ENCODE results near the gene ACBD4.

The ACBD4 gene

DNA sequence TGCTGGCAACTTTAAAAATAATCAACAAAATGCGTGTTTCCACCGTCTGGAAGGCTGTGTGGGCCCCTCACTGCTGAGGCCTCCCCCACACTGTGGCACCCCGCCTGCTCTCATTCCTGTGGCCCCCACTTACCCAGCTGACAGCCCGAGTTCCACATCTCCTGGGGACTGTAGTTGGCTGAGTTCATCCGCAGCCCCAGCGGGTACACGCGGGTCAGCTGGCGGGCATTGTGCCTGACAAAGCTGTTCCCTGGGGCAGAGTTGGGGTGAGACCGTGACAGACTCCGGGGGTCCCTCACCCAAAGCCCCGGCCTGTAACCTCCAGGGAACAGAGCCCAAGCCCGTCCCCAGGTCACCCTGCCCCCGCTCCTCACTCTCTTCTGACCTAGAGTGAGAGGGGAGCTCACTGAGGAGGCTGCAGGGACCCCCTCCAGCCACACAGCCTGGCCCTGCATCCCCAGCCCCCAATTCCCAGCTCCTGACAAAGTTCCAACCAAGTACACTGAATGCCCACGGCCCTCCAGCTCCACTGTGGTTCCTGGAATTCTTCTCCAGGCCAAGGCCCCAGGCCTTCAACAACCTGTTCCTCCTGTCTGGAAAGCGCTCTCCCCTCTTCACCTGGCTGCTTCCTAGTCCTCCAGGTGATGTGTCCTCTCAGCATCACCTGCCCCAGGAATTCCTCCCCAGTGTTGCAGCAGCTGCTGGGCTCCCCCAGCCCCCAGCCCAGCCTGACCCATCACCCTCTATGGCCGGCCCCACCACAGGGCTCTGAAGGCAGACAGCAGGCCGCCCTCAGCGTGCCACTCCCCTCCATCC lies 21.2 kb upstream of the ACBD4 start:
- Histone ChIP-seq H3K36me3 (peaks cover 11% of the 10 kb centered on the region), H3K9me3 (ENCODE audit: severe bottlenecking) (no peaks in the 10 kb centered on the region), H3K27me3 (ENCODE audit: insufficient read depth, low read depth, severe bottlenecking) (no peaks in the 10 kb centered on the region), H3K27ac (no peak overlapping the region), H3K4me3 (ENCODE audit: low read depth, low read length) (no peak overlapping the region)
- TF ChIP-seq, protein P1, sequence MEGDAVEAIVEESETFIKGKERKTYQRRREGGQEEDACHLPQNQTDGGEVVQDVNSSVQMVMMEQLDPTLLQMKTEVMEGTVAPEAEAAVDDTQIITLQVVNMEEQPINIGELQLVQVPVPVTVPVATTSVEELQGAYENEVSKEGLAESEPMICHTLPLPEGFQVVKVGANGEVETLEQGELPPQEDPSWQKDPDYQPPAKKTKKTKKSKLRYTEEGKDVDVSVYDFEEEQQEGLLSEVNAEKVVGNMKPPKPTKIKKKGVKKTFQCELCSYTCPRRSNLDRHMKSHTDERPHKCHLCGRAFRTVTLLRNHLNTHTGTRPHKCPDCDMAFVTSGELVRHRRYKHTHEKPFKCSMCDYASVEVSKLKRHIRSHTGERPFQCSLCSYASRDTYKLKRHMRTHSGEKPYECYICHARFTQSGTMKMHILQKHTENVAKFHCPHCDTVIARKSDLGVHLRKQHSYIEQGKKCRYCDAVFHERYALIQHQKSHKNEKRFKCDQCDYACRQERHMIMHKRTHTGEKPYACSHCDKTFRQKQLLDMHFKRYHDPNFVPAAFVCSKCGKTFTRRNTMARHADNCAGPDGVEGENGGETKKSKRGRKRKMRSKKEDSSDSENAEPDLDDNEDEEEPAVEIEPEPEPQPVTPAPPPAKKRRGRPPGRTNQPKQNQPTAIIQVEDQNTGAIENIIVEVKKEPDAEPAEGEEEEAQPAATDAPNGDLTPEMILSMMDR (IDR thresholded peaks at IDR 0.05; ENCODE audit: low read depth, low read length): no peak
- no peak for DNase-seq

DNA sequence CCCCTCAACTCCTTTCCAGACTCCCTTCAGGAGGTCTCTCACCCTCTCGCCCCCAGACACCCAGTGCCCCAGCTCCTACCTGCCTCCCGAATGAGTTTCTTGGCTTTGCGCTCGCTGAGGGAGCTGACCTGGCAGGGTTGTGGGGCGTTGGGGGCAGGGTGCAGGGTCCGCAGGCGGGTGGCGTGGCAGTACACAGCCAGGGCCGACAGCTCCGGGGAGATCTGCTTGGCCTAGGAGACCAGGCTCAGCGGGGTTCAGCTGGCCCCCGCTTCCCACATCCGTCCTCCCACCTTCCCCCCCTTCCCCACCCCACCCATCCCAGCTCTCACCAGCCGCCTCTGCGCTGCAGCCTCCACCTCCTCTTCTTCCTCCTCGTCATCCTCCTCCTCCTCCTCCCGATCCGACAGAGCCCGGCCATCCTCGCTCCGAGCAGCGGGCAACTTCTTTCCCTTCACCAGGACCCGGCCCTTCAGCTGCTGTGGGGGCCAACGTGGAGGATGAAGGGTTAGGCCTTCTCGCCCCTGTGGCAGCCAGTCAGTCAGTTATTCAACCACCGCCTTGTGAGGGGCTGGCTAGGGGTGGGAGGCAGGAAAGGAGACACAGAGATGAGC lies 20.4 kb upstream of the ACBD4 start:
- no peak for DNase-seq
- no peaks in the 10 kb centered on the region for H3K9me3 ChIP-seq (ENCODE audit: severe bottlenecking)
- no peaks in the 10 kb centered on the region for H3K27me3 ChIP-seq (ENCODE audit: insufficient read depth, low read depth, severe bottlenecking)
- H3K36me3 ChIP-seq: peaks cover 9% of the 10 kb centered on the region
- TF ChIP-seq, protein P1 (IDR thresholded peaks at IDR 0.05; ENCODE audit: low read depth, low read length): no peak
- H3K4me3 ChIP-seq (ENCODE audit: low read depth, low read length): no peak overlapping the region
- no peak overlapping the region for H3K27ac ChIP-seq

DNA sequence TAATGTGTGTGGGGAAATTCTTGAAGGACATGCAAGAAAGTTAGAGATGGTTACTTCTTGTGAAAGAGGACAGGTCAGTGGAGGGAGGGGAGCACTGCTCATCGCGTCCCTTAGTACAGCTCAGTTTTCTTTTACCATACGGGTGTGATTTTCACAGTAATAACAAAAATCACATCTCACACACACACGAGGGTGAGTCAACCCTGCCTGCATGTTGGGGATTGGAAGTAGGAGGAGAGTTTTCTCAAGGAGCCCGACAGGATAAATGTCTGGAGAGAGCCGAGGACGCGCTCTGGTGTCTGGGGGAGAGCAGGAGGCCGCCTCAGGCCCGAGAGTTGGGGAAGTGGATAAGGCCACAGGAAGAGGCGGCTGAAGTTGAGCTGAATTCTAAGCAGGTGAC lies 19.6 kb upstream of the ACBD4 start:
- Histone ChIP-seq H3K9me3 (ENCODE audit: severe bottlenecking) (no peaks in the 10 kb centered on the region), H3K4me3 (ENCODE audit: low read depth, low read length) (no peak overlapping the region), H3K27me3 (ENCODE audit: insufficient read depth, low read depth, severe bottlenecking) (no peaks in the 10 kb centered on the region), H3K27ac (no peak overlapping the region), H3K36me3 (peaks cover 9% of the 10 kb centered on the region)
- DNase-seq: no peak
- TF ChIP-seq, protein P1 (IDR thresholded peaks at IDR 0.05; ENCODE audit: low read depth, low read length): no peak

DNA sequence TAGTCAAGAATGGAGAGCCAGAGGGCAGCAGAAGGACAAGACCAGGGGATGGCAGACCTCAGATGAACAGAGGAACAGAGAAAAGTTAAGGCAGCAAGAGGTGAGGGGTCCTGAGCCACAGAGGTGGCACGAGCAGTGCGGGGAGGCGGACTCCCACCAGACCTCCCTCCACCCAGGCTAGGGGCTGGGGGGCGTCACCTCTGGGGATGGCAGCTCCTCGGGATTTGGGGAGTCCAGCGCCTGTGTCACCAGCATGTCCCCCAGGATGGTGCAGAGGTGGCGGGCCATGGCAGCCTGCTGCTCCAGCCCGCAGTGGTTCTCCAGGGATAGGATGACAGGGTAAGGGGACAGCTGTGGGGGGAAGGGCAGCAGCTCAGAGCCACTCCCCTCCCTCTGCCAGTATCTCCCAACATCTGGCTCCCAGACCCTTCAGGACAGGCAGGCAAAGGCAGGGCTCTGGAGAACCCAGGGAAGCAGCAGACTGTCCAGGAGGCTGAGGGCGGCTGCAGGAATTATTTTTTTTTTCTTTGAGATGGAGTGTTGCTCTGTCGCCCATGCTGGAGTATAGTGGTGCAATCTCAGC lies 19.0 kb upstream of the ACBD4 start:
- Histone ChIP-seq H3K27me3 (ENCODE audit: insufficient read depth, low read depth, severe bottlenecking) (no peaks in the 10 kb centered on the region), H3K36me3 (peaks cover 9% of the 10 kb centered on the region), H3K27ac (no peak overlapping the region), H3K9me3 (ENCODE audit: severe bottlenecking) (no peaks in the 10 kb centered on the region), H3K4me3 (ENCODE audit: low read depth, low read length) (no peak overlapping the region)
- TF ChIP-seq, protein P1 (IDR thresholded peaks at IDR 0.05; ENCODE audit: low read depth, low read length): no peak
- no peak for DNase-seq

DNA sequence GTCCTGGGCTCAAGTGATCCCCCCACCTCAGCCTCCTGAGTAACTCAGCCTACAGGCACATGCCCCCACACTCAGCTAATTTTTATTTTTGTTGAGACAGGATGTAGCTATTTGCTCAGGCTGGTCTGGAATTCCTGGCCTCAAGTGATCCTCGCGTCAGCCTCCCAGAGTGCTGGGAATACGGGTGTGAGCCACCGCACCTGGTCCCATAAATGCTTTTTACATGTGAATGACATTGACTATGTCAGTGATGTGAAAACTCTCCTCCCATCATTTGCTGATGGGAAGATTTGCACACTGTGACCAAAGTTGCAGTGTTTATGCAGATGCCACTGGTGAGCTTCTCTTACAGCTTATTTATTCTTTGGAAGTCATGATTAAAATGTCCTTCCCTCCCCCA lies 18.2 kb upstream of the ACBD4 start:
- TF ChIP-seq, protein P1 (IDR thresholded peaks at IDR 0.05; ENCODE audit: low read depth, low read length): no peak
- H3K27ac ChIP-seq: no peak overlapping the region
- H3K9me3 ChIP-seq (ENCODE audit: severe bottlenecking): no peaks in the 10 kb centered on the region
- DNase-seq: no peak
- H3K27me3 ChIP-seq (ENCODE audit: insufficient read depth, low read depth, severe bottlenecking): no peaks in the 10 kb centered on the region
- peaks cover 9% of the 10 kb centered on the region for H3K36me3 ChIP-seq
- H3K4me3 ChIP-seq (ENCODE audit: low read depth, low read length): no peak overlapping the region

Data from WERI-Rb-1 (cell line).